ENCODE results near the gene SUSD1. TPM values are rescaled to one million over a fixed set of nuclear protein-coding genes. Genes with fewer than 3 reads are reported as not detected.

SUSD1 gene
- total and polyA plus RNA-seq, 9 of the 15 experiments (the other 6 are each of a cell fraction or from before 2014, with no cell fraction given) = 10.9 to 44.4 (median 36.1) TPM

DNA sequence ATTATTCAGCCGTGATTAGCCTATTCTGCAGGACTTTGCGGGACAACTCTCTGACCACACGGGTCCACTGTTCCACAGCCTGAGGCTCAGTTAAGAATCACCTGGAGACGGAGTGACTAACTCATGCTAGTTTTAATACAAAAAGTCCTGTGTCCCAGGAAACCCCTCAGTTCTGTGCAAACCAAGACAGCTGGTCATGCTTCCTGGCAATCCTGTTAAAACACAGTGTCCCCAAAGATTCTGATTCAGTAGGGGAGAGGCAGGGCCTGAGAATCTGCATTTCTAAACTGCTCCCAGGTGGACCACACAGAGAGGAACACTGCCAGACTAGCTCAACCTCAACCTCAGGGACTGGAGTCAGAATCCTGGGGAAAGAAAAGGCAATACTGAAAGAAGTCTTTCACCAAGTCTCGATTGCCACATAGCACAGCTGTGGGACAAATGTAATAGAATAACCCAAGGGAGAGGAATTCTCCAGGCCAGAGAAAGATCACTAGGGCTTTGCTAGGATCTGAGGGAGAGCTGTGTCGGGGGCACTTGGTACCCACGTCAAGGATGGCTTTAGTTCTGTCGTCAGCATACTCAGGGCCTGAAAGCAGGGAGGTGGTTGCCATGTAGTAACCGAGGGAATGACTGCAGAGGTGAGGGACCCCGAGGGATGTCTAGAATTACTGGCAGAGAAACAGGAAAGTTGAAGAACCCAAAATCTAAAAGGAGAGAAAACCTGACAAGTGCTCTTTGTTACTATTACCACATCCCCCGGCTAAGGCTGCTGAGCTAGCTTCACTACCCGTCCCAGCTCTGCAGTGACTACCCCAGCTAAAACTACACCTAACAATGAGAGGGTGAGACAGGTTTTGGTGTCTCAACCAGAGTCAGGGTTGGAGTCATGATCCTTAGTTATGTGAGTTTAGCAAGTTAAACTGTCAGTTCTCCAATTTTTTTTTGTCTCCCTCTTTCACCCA lies 8.6 kb downstream of the SUSD1 start:
- POLR2A ChIA-PET = interaction anchor here (0.6 to 6.0 kb wide), 4 partner anchors 8 to 202 kb away, joined by 3 to 34 read pairs (median 4); partner anchors contain the start of gene SUSD1
- Histone ChIP-seq H3K9me3 (replicated peaks; ENCODE audit: control insufficient read depth, insufficient read depth, low read depth, low read length) (no peaks in the 10 kb centered on the region), H2AFZ (ENCODE audit: low read depth, low read length) (no peak overlapping the region), H3K27ac (ENCODE audit: extremely low read depth, low read depth, low read length) (peak overlapping the region; percentile 39; the same call in 1 of the 3 replicates), H3K9me1 (ENCODE audit: control insufficient read depth, insufficient read depth, low read length) (no peaks in the 10 kb centered on the region), H3K79me2 (ENCODE audit: control insufficient read depth, insufficient read depth, low read length) (peaks cover 98% of the 10 kb centered on the region), H3K4me2 (ENCODE audit: insufficient read depth, low read length) (no peak overlapping the region), H3K9ac (ENCODE audit: insufficient read depth in 1 of 2, low read depth in 2 of 2, low read length in 2 of 2) (no peak overlapping the region; a peak in 1 of 4 replicates), H3K27me3 (ENCODE audit: control insufficient read depth in 2 of 2, insufficient read depth in 2 of 2, low read length in 2 of 2) (no peaks in the 10 kb centered on the region), H3K36me3 (ENCODE audit: control insufficient read depth, insufficient read depth, low read length) (peaks cover 53% of the 10 kb centered on the region), H4K20me1 (replicated peaks; ENCODE audit: control insufficient read depth, insufficient read depth, low read length) (peaks cover 13% of the 10 kb centered on the region; the same call in 1 of the 2 replicates), H3K4me3 (no peak overlapping the region), H3K4me1 (replicated peaks in 1 of 2; ENCODE audit: control insufficient read depth in 2 of 2, insufficient read depth in 2 of 2, low read length in 2 of 2) (peaks cover 3 to 32% of the 10 kb centered on the region in 2 experiments)
- DNase-seq (ENCODE audit: extremely low read depth in 1 of 4, low spot score in 3 of 4) (peak in 2 of 4 experiments; percentile 39 to 60), FAIRE-seq (peak; percentile 51), ATAC-seq (peak; percentile 78)
- 67% methylated on average over 12 of the region's 12 CpGs for WGBS (ENCODE audit: insufficient coverage, low coverage, missing lambda C conversion rate)
- in situ Hi-C loops (cut with MboI) (no loop called here), intact Hi-C loops (cut with micrococcal nuclease) (no loop called here)
- CTCF ChIA-PET (ENCODE audit: low intra/inter-chr PET ratio) = interaction anchor here (0.6 kb wide), 1 partner anchor 195 kb away, joined by 3 read pairs; no protein-coding TSS in a partner anchor
- no TSS peak for BruUV-seq (replicated peaks)
- TF ChIP-seq NFE2L1 (tag; IDR thresholded peaks at IDR 0.05; ENCODE audit: borderline replicate concordance, low read depth) (no peak), TAL1 (IDR thresholded peaks at IDR 0.05) (no peak), ZNF778 (CRISPR knock-in tag; IDR thresholded peaks at IDR 0.05) (no peak), BRD9 (IDR thresholded peaks at IDR 0.05; ENCODE audit: low read depth, partially characterized antibody) (peak; percentile 26), RFX7 (CRISPR knock-in tag; IDR thresholded peaks at IDR 0.05) (no peak), RAD21 (CRISPR knock-in tag; conservative IDR thresholded peaks at IDR 0.05 in 1 of 2, IDR thresholded peaks at IDR 0.05 in 1 of 2) (peak; percentile 38 to 61; a peak in 3 of 4 replicates)
- TF ChIP-seq, protein P1, sequence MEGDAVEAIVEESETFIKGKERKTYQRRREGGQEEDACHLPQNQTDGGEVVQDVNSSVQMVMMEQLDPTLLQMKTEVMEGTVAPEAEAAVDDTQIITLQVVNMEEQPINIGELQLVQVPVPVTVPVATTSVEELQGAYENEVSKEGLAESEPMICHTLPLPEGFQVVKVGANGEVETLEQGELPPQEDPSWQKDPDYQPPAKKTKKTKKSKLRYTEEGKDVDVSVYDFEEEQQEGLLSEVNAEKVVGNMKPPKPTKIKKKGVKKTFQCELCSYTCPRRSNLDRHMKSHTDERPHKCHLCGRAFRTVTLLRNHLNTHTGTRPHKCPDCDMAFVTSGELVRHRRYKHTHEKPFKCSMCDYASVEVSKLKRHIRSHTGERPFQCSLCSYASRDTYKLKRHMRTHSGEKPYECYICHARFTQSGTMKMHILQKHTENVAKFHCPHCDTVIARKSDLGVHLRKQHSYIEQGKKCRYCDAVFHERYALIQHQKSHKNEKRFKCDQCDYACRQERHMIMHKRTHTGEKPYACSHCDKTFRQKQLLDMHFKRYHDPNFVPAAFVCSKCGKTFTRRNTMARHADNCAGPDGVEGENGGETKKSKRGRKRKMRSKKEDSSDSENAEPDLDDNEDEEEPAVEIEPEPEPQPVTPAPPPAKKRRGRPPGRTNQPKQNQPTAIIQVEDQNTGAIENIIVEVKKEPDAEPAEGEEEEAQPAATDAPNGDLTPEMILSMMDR (IDR thresholded peaks at IDR 0.05 in 2 of 3, conservative IDR thresholded peaks at IDR 0.05 in 1 of 3; ENCODE audit: insufficient read depth in 2 of 3, low read depth in 1 of 3, low read length in 3 of 3) = peak; percentile 49 to 67 (median 50); a peak in 5 of 6 replicates
- TF ChIP-seq, protein P2, sequence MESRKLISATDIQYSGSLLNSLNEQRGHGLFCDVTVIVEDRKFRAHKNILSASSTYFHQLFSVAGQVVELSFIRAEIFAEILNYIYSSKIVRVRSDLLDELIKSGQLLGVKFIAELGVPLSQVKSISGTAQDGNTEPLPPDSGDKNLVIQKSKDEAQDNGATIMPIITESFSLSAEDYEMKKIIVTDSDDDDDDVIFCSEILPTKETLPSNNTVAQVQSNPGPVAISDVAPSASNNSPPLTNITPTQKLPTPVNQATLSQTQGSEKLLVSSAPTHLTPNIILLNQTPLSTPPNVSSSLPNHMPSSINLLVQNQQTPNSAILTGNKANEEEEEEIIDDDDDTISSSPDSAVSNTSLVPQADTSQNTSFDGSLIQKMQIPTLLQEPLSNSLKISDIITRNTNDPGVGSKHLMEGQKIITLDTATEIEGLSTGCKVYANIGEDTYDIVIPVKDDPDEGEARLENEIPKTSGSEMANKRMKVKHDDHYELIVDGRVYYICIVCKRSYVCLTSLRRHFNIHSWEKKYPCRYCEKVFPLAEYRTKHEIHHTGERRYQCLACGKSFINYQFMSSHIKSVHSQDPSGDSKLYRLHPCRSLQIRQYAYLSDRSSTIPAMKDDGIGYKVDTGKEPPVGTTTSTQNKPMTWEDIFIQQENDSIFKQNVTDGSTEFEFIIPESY (CRISPR knock-in tag; IDR thresholded peaks at IDR 0.05) = 0 out of 2 replicates have a peak, but pooled peaks have one; percentile 38
- TF ChIP-seq, protein P3, sequence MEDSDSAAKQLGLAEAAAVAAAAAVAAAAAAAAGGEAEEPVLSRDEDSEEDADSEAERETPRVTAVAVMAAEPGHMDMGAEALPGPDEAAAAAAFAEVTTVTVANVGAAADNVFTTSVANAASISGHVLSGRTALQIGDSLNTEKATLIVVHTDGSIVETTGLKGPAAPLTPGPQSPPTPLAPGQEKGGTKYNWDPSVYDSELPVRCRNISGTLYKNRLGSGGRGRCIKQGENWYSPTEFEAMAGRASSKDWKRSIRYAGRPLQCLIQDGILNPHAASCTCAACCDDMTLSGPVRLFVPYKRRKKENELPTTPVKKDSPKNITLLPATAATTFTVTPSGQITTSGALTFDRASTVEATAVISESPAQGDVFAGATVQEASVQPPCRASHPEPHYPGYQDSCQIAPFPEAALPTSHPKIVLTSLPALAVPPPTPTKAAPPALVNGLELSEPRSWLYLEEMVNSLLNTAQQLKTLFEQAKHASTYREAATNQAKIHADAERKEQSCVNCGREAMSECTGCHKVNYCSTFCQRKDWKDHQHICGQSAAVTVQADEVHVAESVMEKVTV (CRISPR knock-in tag; IDR thresholded peaks at IDR 0.05) = peak; percentile 15; the same call in 1 of the 2 replicates
- TF ChIP-seq, protein P4, sequence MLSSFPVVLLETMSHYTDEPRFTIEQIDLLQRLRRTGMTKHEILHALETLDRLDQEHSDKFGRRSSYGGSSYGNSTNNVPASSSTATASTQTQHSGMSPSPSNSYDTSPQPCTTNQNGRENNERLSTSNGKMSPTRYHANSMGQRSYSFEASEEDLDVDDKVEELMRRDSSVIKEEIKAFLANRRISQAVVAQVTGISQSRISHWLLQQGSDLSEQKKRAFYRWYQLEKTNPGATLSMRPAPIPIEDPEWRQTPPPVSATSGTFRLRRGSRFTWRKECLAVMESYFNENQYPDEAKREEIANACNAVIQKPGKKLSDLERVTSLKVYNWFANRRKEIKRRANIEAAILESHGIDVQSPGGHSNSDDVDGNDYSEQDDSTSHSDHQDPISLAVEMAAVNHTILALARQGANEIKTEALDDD (IDR thresholded peaks at IDR 0.05) = peak; percentile 86
- TF ChIP-seq, protein P5, sequence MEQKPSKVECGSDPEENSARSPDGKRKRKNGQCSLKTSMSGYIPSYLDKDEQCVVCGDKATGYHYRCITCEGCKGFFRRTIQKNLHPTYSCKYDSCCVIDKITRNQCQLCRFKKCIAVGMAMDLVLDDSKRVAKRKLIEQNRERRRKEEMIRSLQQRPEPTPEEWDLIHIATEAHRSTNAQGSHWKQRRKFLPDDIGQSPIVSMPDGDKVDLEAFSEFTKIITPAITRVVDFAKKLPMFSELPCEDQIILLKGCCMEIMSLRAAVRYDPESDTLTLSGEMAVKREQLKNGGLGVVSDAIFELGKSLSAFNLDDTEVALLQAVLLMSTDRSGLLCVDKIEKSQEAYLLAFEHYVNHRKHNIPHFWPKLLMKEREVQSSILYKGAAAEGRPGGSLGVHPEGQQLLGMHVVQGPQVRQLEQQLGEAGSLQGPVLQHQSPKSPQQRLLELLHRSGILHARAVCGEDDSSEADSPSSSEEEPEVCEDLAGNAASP (IDR thresholded peaks at IDR 0.05) = no peak

Data from K562 (cell line).